Endodermal cell (in vitro differentiated cells): ENCODE results near the gene EPHA1. TPM values are rescaled to one million over a fixed set of nuclear protein-coding genes. Genes with fewer than 3 reads are reported as not detected.
A peak's percentile ranks its signal among the peaks of the same experiment; 100 is the strongest.

Experiments
- DNase-seq: peaks from one replicate; pipeline ENCODE4 v3.0.0-alpha.2; 2017
- H3K27ac ChIP-seq: 2 replicates; pipeline ENCODE4 v1.5.1; 2013; ENCODE audit warnings: mild to moderate bottlenecking, low read depth, low read length, moderate library complexity
- H3K27me3 ChIP-seq: 2 replicates; pipeline ENCODE4 v1.6.1; 2013; ENCODE audit warnings: mild to moderate bottlenecking, low read length, moderate library complexity; ENCODE audit not compliant: insufficient read depth, control insufficient read depth, poor library complexity, severe bottlenecking
- H3K36me3 ChIP-seq: 2 replicates; pipeline ENCODE4 v1.7.0; 2013; ENCODE audit warnings: mild to moderate bottlenecking, low read length, moderate library complexity; ENCODE audit not compliant: control insufficient read depth, insufficient read depth
- H3K4me1 ChIP-seq: one replicate; pipeline ENCODE4 v1.7.0; 2013; ENCODE audit warnings: low read length; ENCODE audit not compliant: control insufficient read depth, insufficient read depth
- H3K4me3 ChIP-seq: 2 replicates; pipeline ENCODE4 v1.5.1; 2013; ENCODE audit warnings: mild to moderate bottlenecking, low read length, moderate library complexity
- H3K9ac ChIP-seq: 2 replicates; pipeline ENCODE4 v1.6.1; 2013; ENCODE audit warnings: mild to moderate bottlenecking, low read length, moderate library complexity; ENCODE audit not compliant: poor library complexity, severe bottlenecking; ENCODE audit errors: extremely low read depth
- H3K9me3 ChIP-seq: 2 replicates; pipeline ENCODE4 v1.6.1; 2013; ENCODE audit warnings: mild to moderate bottlenecking, low read length, moderate library complexity; ENCODE audit not compliant: control insufficient read depth
- H3K27ac Mint-ChIP-seq: 2 replicates; pipeline ENCODE4 v1.8.0; 2020; ENCODE audit warnings: mixed read lengths
- H3K27me3 Mint-ChIP-seq: 2 replicates; pipeline ENCODE4 v1.8.0; 2021; ENCODE audit warnings: mild to moderate bottlenecking, mixed read lengths; ENCODE audit not compliant: insufficient read depth
- H3K36me3 Mint-ChIP-seq: 2 replicates; pipeline ENCODE4 v1.8.0; 2020; ENCODE audit warnings: low read depth, mixed read lengths
- H3K4me1 Mint-ChIP-seq: 2 replicates; pipeline ENCODE4 v1.8.0; 2020; ENCODE audit warnings: mixed read lengths
- H3K4me3 Mint-ChIP-seq: 2 replicates; pipeline ENCODE4 v1.8.0; 2020; ENCODE audit warnings: mild to moderate bottlenecking, moderate library complexity, mixed read lengths
- H3K9me3 Mint-ChIP-seq: 2 replicates; pipeline ENCODE4 v1.8.0; 2020; ENCODE audit warnings: mild to moderate bottlenecking, mixed read lengths
- WGBS, 2 experiments: methylation state at CpG; one replicate each; pipeline versions ENCODE4 v1.1.5 to v1.1.7; 2013; ENCODE audit warnings: missing lambda C conversion rate in 2 of 2, mixed read lengths in 1 of 2; ENCODE audit not compliant: insufficient coverage in 1 of 2, insufficient read length in 1 of 2; 5-methylcytosine and 5-hydroxymethylcytosine counted together
- total RNA-seq, 2 donors: library from RNA; stranded (reverse); fragmentation: NEBNext Ultra II Directional in 1 of 2; extraction: Animal tissue kit (Norgen Biotek cat#: 25700) in 1 of 2; gene quantifications; 2 replicates in 1 of 2; 3 replicates in 1 of 2; pipeline ENCODE4 v1.2.1, GENCODE V29; 2021
- TF ChIP-seq, protein P1 (sequence below): fragments of 200-600 bp; sonication (generic); conservative IDR thresholded peaks from 2 replicates; pipeline ENCODE4 v1.5.0; 2021; ENCODE audit warnings: antibody characterized with exemption, mild to moderate bottlenecking

The EPHA1 gene
- total RNA-seq, 2 donors from 2014 or later, result 70.0 to 103 TPM

DNA sequence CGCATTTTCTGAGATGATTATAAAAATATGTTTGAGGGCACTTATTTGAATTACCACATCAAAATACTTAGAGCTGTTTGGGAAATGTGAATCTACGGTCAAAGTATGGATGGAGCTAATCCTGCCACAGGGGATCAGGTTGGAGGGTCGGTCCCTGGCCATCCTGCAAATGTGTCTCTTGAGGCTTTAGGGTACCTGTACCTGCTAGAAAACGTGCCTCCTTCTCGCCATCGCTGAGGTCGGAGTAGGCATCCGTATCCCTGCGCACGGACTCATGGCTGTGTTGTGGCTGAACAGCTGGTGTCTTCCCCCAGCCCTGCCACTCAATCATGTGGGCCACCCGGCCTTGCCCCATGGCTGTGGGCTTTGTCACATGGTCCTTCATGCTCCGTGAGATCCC lies 50.0 kb downstream of the EPHA1 start:
- Mint-ChIP-seq H3K27me3 (peaks cover 44% of the 10 kb centered on the region), H3K9me3 (no peaks in the 10 kb centered on the region), H3K4me1 (peaks cover 3% of the 10 kb centered on the region), H3K4me3 (no peak overlapping the region), H3K36me3 (no peaks in the 10 kb centered on the region), H3K27ac (no peak overlapping the region)
- Histone ChIP-seq H3K9ac (no peak overlapping the region), H3K27me3 (peaks cover 42% of the 10 kb centered on the region), H3K36me3 (no peaks in the 10 kb centered on the region), H3K4me1 (no peaks in the 10 kb centered on the region), H3K9me3 (no peaks in the 10 kb centered on the region), H3K27ac (no peak overlapping the region), H3K4me3 (no peak overlapping the region)
- WGBS, 2 experiments, result 95 to 99% methylated on average over 8 to 12 of the region's 12 CpGs
- TF ChIP-seq, protein P1, sequence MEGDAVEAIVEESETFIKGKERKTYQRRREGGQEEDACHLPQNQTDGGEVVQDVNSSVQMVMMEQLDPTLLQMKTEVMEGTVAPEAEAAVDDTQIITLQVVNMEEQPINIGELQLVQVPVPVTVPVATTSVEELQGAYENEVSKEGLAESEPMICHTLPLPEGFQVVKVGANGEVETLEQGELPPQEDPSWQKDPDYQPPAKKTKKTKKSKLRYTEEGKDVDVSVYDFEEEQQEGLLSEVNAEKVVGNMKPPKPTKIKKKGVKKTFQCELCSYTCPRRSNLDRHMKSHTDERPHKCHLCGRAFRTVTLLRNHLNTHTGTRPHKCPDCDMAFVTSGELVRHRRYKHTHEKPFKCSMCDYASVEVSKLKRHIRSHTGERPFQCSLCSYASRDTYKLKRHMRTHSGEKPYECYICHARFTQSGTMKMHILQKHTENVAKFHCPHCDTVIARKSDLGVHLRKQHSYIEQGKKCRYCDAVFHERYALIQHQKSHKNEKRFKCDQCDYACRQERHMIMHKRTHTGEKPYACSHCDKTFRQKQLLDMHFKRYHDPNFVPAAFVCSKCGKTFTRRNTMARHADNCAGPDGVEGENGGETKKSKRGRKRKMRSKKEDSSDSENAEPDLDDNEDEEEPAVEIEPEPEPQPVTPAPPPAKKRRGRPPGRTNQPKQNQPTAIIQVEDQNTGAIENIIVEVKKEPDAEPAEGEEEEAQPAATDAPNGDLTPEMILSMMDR, result no peak
- DNase-seq, result no peak

DNA sequence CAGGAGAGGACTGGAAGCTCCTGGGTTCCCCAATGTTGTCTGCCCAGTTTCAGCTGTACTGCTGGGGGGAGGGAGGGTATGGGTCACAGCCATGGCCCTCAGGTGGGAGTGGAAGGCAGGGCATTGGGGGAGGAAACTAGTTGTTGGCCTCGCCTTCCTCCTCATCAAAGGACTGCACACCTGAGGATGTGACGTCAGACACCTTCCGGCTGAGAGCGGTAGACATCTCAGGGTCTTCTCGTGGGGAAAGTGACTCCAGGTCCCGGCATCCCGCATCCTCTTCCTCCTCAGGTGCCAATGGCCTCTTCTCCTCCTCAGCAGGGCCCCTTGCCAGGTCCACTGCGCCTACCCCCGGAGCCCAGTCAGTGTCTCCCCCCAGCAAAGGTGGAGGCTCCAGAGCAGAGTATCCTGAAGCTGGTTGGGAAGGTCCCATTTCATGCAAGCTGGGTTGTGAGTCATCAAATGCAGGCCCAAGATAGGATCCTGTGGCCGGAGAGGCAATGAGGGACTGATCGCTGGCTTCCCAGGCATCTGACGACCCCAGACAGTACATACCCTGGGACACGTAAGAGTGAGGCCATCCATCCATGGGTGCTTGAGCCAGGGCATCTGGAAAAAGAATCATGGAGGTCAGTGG lies 52.1 kb downstream of the EPHA1 start:
- H3K4me1 ChIP-seq, result no peaks in the 10 kb centered on the region
- TF ChIP-seq, protein P1, result no peak
- peaks cover 23% of the 10 kb centered on the region for H3K27me3 ChIP-seq
- DNase-seq, result peak; percentile 29
- H3K27ac ChIP-seq, result no peak overlapping the region
- 95 to 100% methylated on average over 5 to 13 of the region's 13 CpGs for WGBS, 2 experiments
- no peak overlapping the region for H3K4me3 Mint-ChIP-seq
- no peaks in the 10 kb centered on the region for H3K36me3 Mint-ChIP-seq
- H3K27me3 Mint-ChIP-seq, result peaks cover 32% of the 10 kb centered on the region
- no peaks in the 10 kb centered on the region for H3K36me3 ChIP-seq
- H3K27ac Mint-ChIP-seq, result no peak overlapping the region
- peaks cover 3% of the 10 kb centered on the region for H3K4me1 Mint-ChIP-seq
- no peaks in the 10 kb centered on the region for H3K9me3 Mint-ChIP-seq
- no peak overlapping the region for H3K9ac ChIP-seq
- no peaks in the 10 kb centered on the region for H3K9me3 ChIP-seq
- no peak overlapping the region for H3K4me3 ChIP-seq

DNA sequence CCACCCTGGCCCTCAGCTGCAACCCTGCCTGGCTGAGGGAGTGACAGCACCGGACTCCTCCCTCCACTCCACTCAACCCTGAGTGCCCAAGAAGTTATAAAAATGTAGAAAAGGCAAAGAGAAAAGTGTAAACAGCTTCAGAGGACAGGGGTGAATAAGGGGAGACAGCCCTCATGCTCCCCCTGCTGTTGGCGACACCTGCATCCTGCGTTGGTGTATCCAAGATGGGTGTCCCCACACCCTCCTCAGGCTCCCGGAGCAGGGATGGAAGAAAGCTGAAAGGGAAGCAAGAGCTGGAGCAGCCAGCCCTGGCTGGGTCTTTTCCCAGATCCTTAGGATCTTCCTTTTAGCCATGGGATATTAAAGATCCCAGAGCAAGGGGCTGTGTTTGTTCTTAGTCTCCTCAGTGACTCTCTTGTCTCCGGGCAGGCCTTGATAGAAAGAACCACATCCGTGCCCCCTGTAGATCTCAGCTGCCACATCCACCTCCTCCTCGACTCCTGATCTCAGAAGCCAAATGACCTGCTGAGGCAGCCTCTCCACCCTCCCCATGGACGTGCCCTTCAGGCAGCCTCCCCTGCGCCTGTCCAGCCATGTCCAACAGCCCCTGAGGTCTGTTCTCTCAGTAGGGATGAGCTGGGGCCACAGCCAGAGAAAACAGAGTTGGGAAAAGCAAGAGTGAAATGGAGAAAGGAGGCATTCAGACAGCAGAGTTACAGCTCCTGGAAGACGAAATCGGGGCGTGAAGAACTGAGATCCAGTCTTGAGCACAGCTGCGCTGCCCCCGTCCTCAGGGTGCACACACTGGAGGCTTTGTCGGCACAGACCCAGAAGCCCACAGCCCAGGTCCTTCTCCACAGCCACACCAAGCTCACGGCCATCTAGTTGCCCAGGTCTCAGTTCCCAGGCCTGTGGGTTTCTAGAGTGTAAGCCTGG lies 52.9 kb downstream of the EPHA1 start:
- Histone ChIP-seq H3K9me3 (no peaks in the 10 kb centered on the region), H3K4me1 (no peaks in the 10 kb centered on the region), H3K4me3 (no peak overlapping the region), H3K9ac (no peak overlapping the region), H3K27me3 (peaks cover 15% of the 10 kb centered on the region), H3K27ac (no peak overlapping the region), H3K36me3 (no peaks in the 10 kb centered on the region)
- Mint-ChIP-seq H3K9me3 (no peaks in the 10 kb centered on the region), H3K4me3 (no peak overlapping the region), H3K36me3 (no peaks in the 10 kb centered on the region), H3K27me3 (peaks cover 28% of the 10 kb centered on the region), H3K27ac (no peak overlapping the region), H3K4me1 (no peaks in the 10 kb centered on the region)
- WGBS, 2 experiments, result 87 to 96% methylated on average over 10 to 15 of the region's 16 CpGs
- TF ChIP-seq, protein P1, result peak; percentile 36
- DNase-seq, result peak; percentile 59
